Umbilical cord (tissue), 1 donor: ENCODE data around the gene MAML2. TPM values are rescaled to one million over a fixed set of nuclear protein-coding genes. Genes with fewer than 3 reads are reported as not detected.

Experiments
- total RNA-seq: library from RNA; depleted of rRNA; stranded (reverse); fragments of >200 nt; gene quantifications from one replicate; pipeline ENCODE4 v1.2.3, GENCODE V29; 2014; ENCODE audit warnings: low replicate concordance; ENCODE audit not compliant: insufficient read depth

Gene MAML2
- total RNA-seq, 1 donor from 2014 or later: 17.1 TPM

Other genes starting within 250 kb of the MAML2 start
- gene CCDC82, start 46.7 kb upstream of the MAML2 start, total RNA-seq: 73.7 TPM
- gene JRKL, start 46.8 kb upstream of the MAML2 start, total RNA-seq: 27.4 TPM